CD14-positive monocyte (primary cell): Measurements from ENCODE around the gene COL4A1. TPM values are rescaled to one million over a fixed set of nuclear protein-coding genes. Genes with fewer than 3 reads are reported as not detected.

ENCODE experiments used
- DNase-seq, 3 donors: peaks; one replicate each; pipeline ENCODE4 v3.0.0-alpha.2; 2011 to 2022
- H2AFZ ChIP-seq: 2 replicates; pipeline ENCODE4 v1.6.0; 2012; ENCODE audit warnings: mild to moderate bottlenecking, low read depth, low read length, inconsistent platforms; ENCODE audit not compliant: insufficient read depth, poor library complexity, severe bottlenecking
- H3K27ac ChIP-seq, 2 donors: 1 replicate in 1 of 2; 2 replicates in 1 of 2; pipeline ENCODE4 v1.5.1; 2012 to 2013; ENCODE audit warnings: low read length in 2 of 2, control low read depth in 1 of 2, inconsistent platforms in 1 of 2, low read depth in 1 of 2, mild to moderate bottlenecking in 1 of 2
- H3K27me3 ChIP-seq, 2 donors: one replicate each; pipeline versions ENCODE4 v1.6.0 to v1.6.1; 2011 to 2013; ENCODE audit warnings: low read length in 2 of 2; ENCODE audit not compliant: control insufficient read depth in 2 of 2, insufficient read depth in 2 of 2
- H3K36me3 ChIP-seq, 2 donors: replicated peaks in 1 of 2; 1 replicate in 1 of 2; 2 replicates in 1 of 2; pipeline versions ENCODE4 v1.5.1 to v1.6.1; 2012 to 2013; ENCODE audit warnings: low read length in 2 of 2, control low read depth in 1 of 2, inconsistent platforms in 1 of 2, mild to moderate bottlenecking in 1 of 2; ENCODE audit not compliant: insufficient read depth in 2 of 2, control insufficient read depth in 1 of 2
- H3K4me1 ChIP-seq, 2 donors: 1 replicate in 1 of 2; 2 replicates in 1 of 2; pipeline versions ENCODE4 v1.5.1 to v1.6.1; 2012 to 2013; ENCODE audit warnings: low read length in 2 of 2, control low read depth in 1 of 2, inconsistent platforms in 1 of 2, mild to moderate bottlenecking in 1 of 2, moderate library complexity in 1 of 2; ENCODE audit not compliant: insufficient read depth in 2 of 2, control insufficient read depth in 1 of 2
- H3K4me2 ChIP-seq: replicated peaks from 2 replicates; pipeline ENCODE3; 2012; ENCODE audit warnings: low read length, moderate library complexity, mild to moderate bottlenecking; ENCODE audit not compliant: poor library complexity, severe bottlenecking; ENCODE audit errors: extremely low read depth
- H3K4me3 ChIP-seq, 3 experiments: fragments of 200-600 bp in 1 of 3; sonication (generic) in 1 of 3; replicated peaks in 1 of 3; 1 replicate in 2 of 3; 2 replicates in 1 of 3; pipeline ENCODE4 v1.5.1; 2011 to 2013; ENCODE audit warnings: low read length in 3 of 3, mild to moderate bottlenecking in 3 of 3, control low read depth in 2 of 3, low read depth in 2 of 3, inconsistent platforms in 1 of 3, moderate library complexity in 1 of 3
- H3K79me2 ChIP-seq: 2 replicates; pipeline ENCODE4 v1.6.0; 2012; ENCODE audit warnings: mild to moderate bottlenecking, control low read depth, inconsistent platforms, low read length, moderate library complexity; ENCODE audit not compliant: insufficient read depth
- H3K9ac ChIP-seq: 2 replicates; pipeline ENCODE4 v1.6.0; 2017; ENCODE audit warnings: low read length, mild to moderate bottlenecking; ENCODE audit not compliant: insufficient read depth, poor library complexity, severe bottlenecking
- H3K9me3 ChIP-seq, 2 donors: replicated peaks in 1 of 2; 1 replicate in 1 of 2; 2 replicates in 1 of 2; pipeline versions ENCODE4 v1.5.1 to v1.6.1; 2012 to 2013; ENCODE audit warnings: low read length in 2 of 2, control low read depth in 1 of 2; ENCODE audit not compliant: control insufficient read depth in 1 of 2, insufficient read depth in 1 of 2
- H4K20me1 ChIP-seq: 2 replicates; pipeline ENCODE4 v1.6.0; 2012; ENCODE audit warnings: mild to moderate bottlenecking, low read length, control low read depth, moderate library complexity; ENCODE audit not compliant: insufficient read depth
- H3K27ac Mint-ChIP-seq, 7 donors: one replicate each; pipeline ENCODE4 v1.8.0; 2020; ENCODE audit warnings: mild to moderate bottlenecking in 7 of 7, mixed read lengths in 7 of 7, moderate library complexity in 6 of 7, inconsistent platforms in 2 of 7
- H3K27me3 Mint-ChIP-seq, 3 donors: one replicate each; pipeline ENCODE4 v1.8.0; 2021 to 2022; ENCODE audit warnings: low read depth in 3 of 3, mild to moderate bottlenecking in 3 of 3, mixed read lengths in 3 of 3, moderate library complexity in 3 of 3, inconsistent platforms in 1 of 3
- H3K36me3 Mint-ChIP-seq, 2 donors: one replicate each; pipeline ENCODE4 v1.8.0; 2020; ENCODE audit warnings: mixed read lengths in 2 of 2, inconsistent platforms in 1 of 2, mild to moderate bottlenecking in 1 of 2
- H3K4me1 Mint-ChIP-seq: one replicate; pipeline ENCODE4 v1.8.0; 2020; ENCODE audit warnings: mild to moderate bottlenecking, mixed read lengths
- H3K4me3 Mint-ChIP-seq, 2 donors: one replicate each; pipeline ENCODE4 v1.8.0; 2020; ENCODE audit warnings: mild to moderate bottlenecking in 2 of 2, mixed read lengths in 2 of 2, moderate library complexity in 1 of 2
- H3K9me3 Mint-ChIP-seq, 7 donors: one replicate each; pipeline ENCODE4 v1.8.0; 2020 to 2022; ENCODE audit warnings: mixed read lengths in 7 of 7, mild to moderate bottlenecking in 6 of 7, moderate library complexity in 6 of 7, inconsistent platforms in 2 of 7
- WGBS: methylation state at CpG from one replicate; pipeline ENCODE4 v1.1.5; 2013; ENCODE audit warnings: missing lambda C conversion rate; ENCODE audit not compliant: insufficient coverage; 5-methylcytosine and 5-hydroxymethylcytosine counted together
- intact Hi-C, 2 donors: fragments of 100-400 bp; cut with micrococcal nuclease; formaldehyde crosslinking; loops; one replicate each; pipeline versions ENCODE4 v1.15.0 to v1.15.1; 2023
- polyA plus RNA-seq, 3 donors: library from polyadenylated mRNA; depleted of rRNA in 1 of 3; unstranded in 2 of 3; stranded (reverse) in 1 of 3; fragments of 300-500 nt in 2 of 3; fragments of >200 nt in 1 of 3; fragmentation: Illumina TruSeq in 2 of 3; gene quantifications; 1 replicate in 2 of 3; 2 replicates in 1 of 3; pipeline ENCODE4 v1.2.3, GENCODE V29; 2012 to 2021
- TF ChIP-seq, protein P1 (sequence below): fragments of 200-600 bp; IDR thresholded peaks from one replicate; pipeline ENCODE4 v1.8.0; 2022; ENCODE audit warnings: antibody characterized with exemption, mild to moderate bottlenecking

The COL4A1 gene
- polyA plus RNA-seq, 3 donors, result 0.16 to 0.25 TPM; not detected in 1

DNA sequence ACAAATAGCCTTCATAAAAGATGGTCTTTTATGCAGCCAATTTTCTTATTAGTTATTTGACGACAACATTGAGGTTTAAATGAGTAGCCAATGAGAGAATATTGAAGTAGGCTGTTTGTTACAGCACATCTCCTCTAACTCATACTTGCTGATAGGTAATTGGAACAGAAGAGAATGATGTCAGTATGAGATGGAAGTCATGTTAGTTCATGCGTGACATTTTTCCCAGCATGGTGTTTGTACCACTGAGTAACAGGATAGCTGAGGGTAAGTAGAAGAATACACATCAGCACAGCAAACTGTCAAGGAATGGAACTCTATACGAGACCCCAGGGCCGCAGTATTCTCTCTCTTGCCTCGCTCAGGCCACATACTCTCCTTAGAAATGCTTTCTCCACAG is 37.4 kb upstream of the COL4A1 start:
- H2AFZ ChIP-seq, result no peak overlapping the region
- peaks cover 16 to 17% of the 10 kb centered on the region in 2 donors for H3K4me1 ChIP-seq
- TF ChIP-seq, protein P1, sequence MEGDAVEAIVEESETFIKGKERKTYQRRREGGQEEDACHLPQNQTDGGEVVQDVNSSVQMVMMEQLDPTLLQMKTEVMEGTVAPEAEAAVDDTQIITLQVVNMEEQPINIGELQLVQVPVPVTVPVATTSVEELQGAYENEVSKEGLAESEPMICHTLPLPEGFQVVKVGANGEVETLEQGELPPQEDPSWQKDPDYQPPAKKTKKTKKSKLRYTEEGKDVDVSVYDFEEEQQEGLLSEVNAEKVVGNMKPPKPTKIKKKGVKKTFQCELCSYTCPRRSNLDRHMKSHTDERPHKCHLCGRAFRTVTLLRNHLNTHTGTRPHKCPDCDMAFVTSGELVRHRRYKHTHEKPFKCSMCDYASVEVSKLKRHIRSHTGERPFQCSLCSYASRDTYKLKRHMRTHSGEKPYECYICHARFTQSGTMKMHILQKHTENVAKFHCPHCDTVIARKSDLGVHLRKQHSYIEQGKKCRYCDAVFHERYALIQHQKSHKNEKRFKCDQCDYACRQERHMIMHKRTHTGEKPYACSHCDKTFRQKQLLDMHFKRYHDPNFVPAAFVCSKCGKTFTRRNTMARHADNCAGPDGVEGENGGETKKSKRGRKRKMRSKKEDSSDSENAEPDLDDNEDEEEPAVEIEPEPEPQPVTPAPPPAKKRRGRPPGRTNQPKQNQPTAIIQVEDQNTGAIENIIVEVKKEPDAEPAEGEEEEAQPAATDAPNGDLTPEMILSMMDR, result no peak
- no peaks in the 10 kb centered on the region for H3K36me3 Mint-ChIP-seq
- peaks cover 5 to 14% of the 10 kb centered on the region in 2 donors for H3K27me3 ChIP-seq
- H3K27ac Mint-ChIP-seq, result no peak overlapping the region
- no peaks in the 10 kb centered on the region for H3K36me3 ChIP-seq
- no peaks in the 10 kb centered on the region for H4K20me1 ChIP-seq
- H3K4me2 ChIP-seq, result no peak overlapping the region
- 90% methylated on average over 3 of the region's 5 CpGs for WGBS
- peaks cover 19% of the 10 kb centered on the region for H3K4me1 Mint-ChIP-seq
- H3K27ac ChIP-seq, result no peak overlapping the region
- H3K4me3 Mint-ChIP-seq, result no peak overlapping the region
- intact Hi-C loops, result no loop called here
- H3K4me3 ChIP-seq, result no peak overlapping the region
- H3K9me3 Mint-ChIP-seq, result peaks cover 0 to 9% (median 2%) of the 10 kb centered on the region in 7 donors
- peaks cover 23 to 40% (median 26%) of the 10 kb centered on the region in 3 donors for H3K27me3 Mint-ChIP-seq
- no peak for DNase-seq
- no peak overlapping the region for H3K9ac ChIP-seq
- H3K9me3 ChIP-seq, result no peaks in the 10 kb centered on the region
- H3K79me2 ChIP-seq, result no peaks in the 10 kb centered on the region

DNA sequence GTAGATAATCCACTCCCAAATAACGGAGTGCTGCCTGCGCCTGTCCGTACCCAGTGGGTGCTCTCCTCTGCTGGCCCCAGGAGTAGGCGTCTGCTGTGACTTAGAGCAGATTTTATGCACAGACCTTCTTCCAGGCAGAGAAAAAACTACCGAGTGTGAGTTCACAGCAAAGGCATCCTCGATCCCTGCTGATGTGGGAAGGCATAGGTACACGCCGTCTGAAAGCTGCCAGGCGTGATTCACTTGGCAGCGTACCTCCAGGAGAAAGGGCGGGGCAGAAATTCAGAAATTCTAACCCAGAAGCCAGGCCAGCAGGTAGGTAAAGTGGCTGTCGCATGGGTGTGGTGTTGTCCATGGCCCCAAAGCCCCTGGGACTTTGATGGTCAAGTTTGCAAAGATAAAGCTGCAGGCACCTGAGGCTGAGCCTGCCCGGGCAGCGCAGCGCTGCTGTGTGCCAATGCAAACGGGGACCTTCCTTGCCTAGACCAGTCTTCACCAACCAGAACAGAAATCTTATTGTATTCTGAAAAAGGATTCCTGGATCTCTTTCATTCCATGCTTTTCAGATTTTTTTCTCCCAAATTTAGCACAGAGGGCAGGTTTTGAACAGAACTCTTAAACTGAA is 36.4 kb upstream of the COL4A1 start:
- no peak overlapping the region for H2AFZ ChIP-seq
- intact Hi-C loops, result no loop called here
- peaks cover 16 to 17% of the 10 kb centered on the region in 2 donors for H3K4me1 ChIP-seq
- peaks cover 0 to 9% (median 2%) of the 10 kb centered on the region in 7 donors for H3K9me3 Mint-ChIP-seq
- peaks cover 19% of the 10 kb centered on the region for H3K4me1 Mint-ChIP-seq
- H3K27ac Mint-ChIP-seq, result no peak overlapping the region
- no peak for DNase-seq
- H3K79me2 ChIP-seq, result no peaks in the 10 kb centered on the region
- no peaks in the 10 kb centered on the region for H3K36me3 ChIP-seq
- H3K36me3 Mint-ChIP-seq, result no peaks in the 10 kb centered on the region
- no peak overlapping the region for H3K4me2 ChIP-seq
- 98% methylated on average over 10 of the region's 16 CpGs for WGBS
- peaks cover 5 to 22% of the 10 kb centered on the region in 2 donors for H3K27me3 ChIP-seq
- TF ChIP-seq, protein P1, result no peak
- no peak overlapping the region for H3K4me3 Mint-ChIP-seq
- H3K27me3 Mint-ChIP-seq, result peaks cover 28 to 48% (median 33%) of the 10 kb centered on the region in 3 donors
- H4K20me1 ChIP-seq, result no peaks in the 10 kb centered on the region
- no peak overlapping the region for H3K4me3 ChIP-seq
- H3K9me3 ChIP-seq, result no peaks in the 10 kb centered on the region
- H3K27ac ChIP-seq, result no peak overlapping the region
- H3K9ac ChIP-seq, result no peak overlapping the region
